GM10266 (cell line): ENCODE data around the gene ABCC3.
"Not testable (repeated sequence)": the region's sequence is repeated elsewhere in the genome, so short reads cannot be mapped to it uniquely, and the experiment has no call there.

ENCODE experiments used
- DNase-seq: peaks from one replicate; pipeline ENCODE4 v3.0.0; 2012; ENCODE audit errors: extremely low spot score
- CTCF ChIP-seq: IDR thresholded peaks from 2 replicates; pipeline ENCODE4 v1.5.1; 2012; ENCODE audit warnings: mild to moderate bottlenecking, low read depth; ENCODE audit not compliant: control insufficient read depth, insufficient read depth; ENCODE audit errors: missing control alignments

ABCC3 gene

GRCh38 chr17:50697663-50698272 is 63.1 kb downstream of the ABCC3 start:
- TF ChIP-seq CTCF: no peak
- no peak for DNase-seq

GRCh38 chr17:50699410-50699809 is 64.7 kb downstream of the ABCC3 start:
- DNase-seq: no peak
- TF ChIP-seq CTCF: no peak

- no peak for TF ChIP-seq CTCF
- no peak for DNase-seq
Measured at GRCh38 chr17:50703162-50703561, 68.5 kb downstream of the ABCC3 start.

GRCh38 chr17:50707289-50708049 is 72.8 kb downstream of the ABCC3 start, which contains the start of gene ANKRD40:
TSS of gene ANKRD40 (minus strand) at chr17:50707914. CDS start at chr17:50707654, 260 bp downstream.
- DNase-seq: peak; percentile 91
- TF ChIP-seq CTCF: no peak

- TF ChIP-seq CTCF: no peak
- DNase-seq: peak; percentile 32
Measured at GRCh38 chr17:50708050-50709000, 73.6 kb downstream of the ABCC3 start.

- DNase-seq: not testable (repeated sequence)
Measured at GRCh38 chr17:50709053-50709452, 74.4 kb downstream of the ABCC3 start.

- TF ChIP-seq CTCF: no peak
- no peak for DNase-seq
Measured at GRCh38 chr17:50710025-50710424, 75.3 kb downstream of the ABCC3 start.
